Measurements from ENCODE around the gene PTPRN2. TPM values are rescaled to one million over a fixed set of nuclear protein-coding genes. Genes with fewer than 3 reads are reported as not detected.
A peak's percentile ranks its signal among the peaks of the same experiment; 100 is the strongest.

Gene PTPRN2
- total and polyA plus RNA-seq, 8 donors, result 12.2 to 49.2 (median 31.8) TPM

- H3K36me3 ChIP-seq, result no peaks in the 10 kb centered on the region
- peak in 1 of 6 donors; percentile 57 for DNase-seq
- no peak for FAIRE-seq
- intact Hi-C loops (cut with DNase I), result no loop called here
- 63 to 73% methylated on average over 16 of the region's 16 CpGs for WGBS, 2 donors
- H3K9me3 ChIP-seq, result no peaks in the 10 kb centered on the region
- H3K27me3 ChIP-seq, result no peaks in the 10 kb centered on the region
- no peak overlapping the region for H3K4me3 ChIP-seq
- H3K27ac ChIP-seq, result no peak overlapping the region
- H3K4me1 ChIP-seq, result no peaks in the 10 kb centered on the region
- TF ChIP-seq, protein P1, sequence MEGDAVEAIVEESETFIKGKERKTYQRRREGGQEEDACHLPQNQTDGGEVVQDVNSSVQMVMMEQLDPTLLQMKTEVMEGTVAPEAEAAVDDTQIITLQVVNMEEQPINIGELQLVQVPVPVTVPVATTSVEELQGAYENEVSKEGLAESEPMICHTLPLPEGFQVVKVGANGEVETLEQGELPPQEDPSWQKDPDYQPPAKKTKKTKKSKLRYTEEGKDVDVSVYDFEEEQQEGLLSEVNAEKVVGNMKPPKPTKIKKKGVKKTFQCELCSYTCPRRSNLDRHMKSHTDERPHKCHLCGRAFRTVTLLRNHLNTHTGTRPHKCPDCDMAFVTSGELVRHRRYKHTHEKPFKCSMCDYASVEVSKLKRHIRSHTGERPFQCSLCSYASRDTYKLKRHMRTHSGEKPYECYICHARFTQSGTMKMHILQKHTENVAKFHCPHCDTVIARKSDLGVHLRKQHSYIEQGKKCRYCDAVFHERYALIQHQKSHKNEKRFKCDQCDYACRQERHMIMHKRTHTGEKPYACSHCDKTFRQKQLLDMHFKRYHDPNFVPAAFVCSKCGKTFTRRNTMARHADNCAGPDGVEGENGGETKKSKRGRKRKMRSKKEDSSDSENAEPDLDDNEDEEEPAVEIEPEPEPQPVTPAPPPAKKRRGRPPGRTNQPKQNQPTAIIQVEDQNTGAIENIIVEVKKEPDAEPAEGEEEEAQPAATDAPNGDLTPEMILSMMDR (IDR thresholded peaks at IDR 0.05), result no peak
- no peak for ATAC-seq
Observed at GRCh38 chr7:158393926-158394625, 193.5 kb downstream of the PTPRN2 start.

- Histone ChIP-seq H3K27ac (no peak overlapping the region), H3K4me1 (no peaks in the 10 kb centered on the region), H3K27me3 (no peaks in the 10 kb centered on the region), H3K4me3 (no peak overlapping the region), H3K9me3 (no peaks in the 10 kb centered on the region), H3K36me3 (no peaks in the 10 kb centered on the region)
- FAIRE-seq, result no peak
- intact Hi-C loops (cut with DNase I), result no loop called here
- TF ChIP-seq, protein P1 (IDR thresholded peaks at IDR 0.05), result no peak
- DNase-seq, result peak in 1 of 6 donors; percentile 65
- WGBS, 2 donors, result 86 to 87% methylated on average over 11 of the region's 11 CpGs
- ATAC-seq, result no peak
Observed at GRCh38 chr7:158392251-158392650, 195.4 kb downstream of the PTPRN2 start.

- Histone ChIP-seq H3K4me3 (no peak overlapping the region), H3K27me3 (no peaks in the 10 kb centered on the region), H3K36me3 (no peaks in the 10 kb centered on the region), H3K4me1 (no peaks in the 10 kb centered on the region), H3K9me3 (no peaks in the 10 kb centered on the region), H3K27ac (no peak overlapping the region)
- DNase-seq (peak in 1 of 6 donors; percentile 50), FAIRE-seq (no peak), ATAC-seq (no peak)
- intact Hi-C loops (cut with DNase I), result no loop called here
- TF ChIP-seq, protein P1 (IDR thresholded peaks at IDR 0.05), result no peak
- 90 to 92% methylated on average over 4 of the region's 4 CpGs for WGBS, 2 donors
Observed at GRCh38 chr7:158391541-158391940, 196.1 kb downstream of the PTPRN2 start.

GRCh38 chr7:158391141-158391540 is 196.5 kb downstream of the PTPRN2 start:
- H3K4me3 ChIP-seq, result no peak overlapping the region
- intact Hi-C loops (cut with DNase I), result no loop called here
- DNase-seq (peak in 1 of 6 donors; percentile 41), FAIRE-seq (no peak), ATAC-seq (no peak)
- H3K9me3 ChIP-seq, result no peaks in the 10 kb centered on the region
- H3K27me3 ChIP-seq, result no peaks in the 10 kb centered on the region
- no peaks in the 10 kb centered on the region for H3K4me1 ChIP-seq
- WGBS, 2 donors, result 89 to 91% methylated on average over 12 of the region's 12 CpGs
- TF ChIP-seq, protein P1 (IDR thresholded peaks at IDR 0.05), result no peak
- no peak overlapping the region for H3K27ac ChIP-seq
- no peaks in the 10 kb centered on the region for H3K36me3 ChIP-seq

GRCh38 chr7:158390460-158390859 is 197.2 kb downstream of the PTPRN2 start:
- FAIRE-seq, result no peak
- intact Hi-C loops (cut with DNase I), result no loop called here
- no peak for ATAC-seq
- 93 to 97% methylated on average over 16 of the region's 16 CpGs for WGBS, 2 donors
- Histone ChIP-seq H3K4me3 (no peak overlapping the region), H3K4me1 (no peaks in the 10 kb centered on the region), H3K27ac (no peak overlapping the region), H3K36me3 (no peaks in the 10 kb centered on the region), H3K27me3 (no peaks in the 10 kb centered on the region), H3K9me3 (no peaks in the 10 kb centered on the region)
- TF ChIP-seq, protein P1 (IDR thresholded peaks at IDR 0.05), result no peak
- DNase-seq, result peak in 1 of 6 donors; percentile 48
